ENCODE measurements around the gene CHRNB2. TPM values are rescaled to one million over a fixed set of nuclear protein-coding genes. Genes with fewer than 3 reads are reported as not detected.

CHRNB2 gene
- total and polyA plus RNA-seq, 2 donors (not counting 3 experiments of a cell fraction or from before 2014, with no cell fraction given) = not detected

GRCh38 chr1:154622503-154623039 is 55.0 kb downstream of the CHRNB2 start:
- TF ChIP-seq GATA2 (IDR thresholded peaks at IDR 0.05; ENCODE audit: insufficient read depth, insufficient read length, low read depth, low read length) = no peak
- TF ChIP-seq MAX (IDR thresholded peaks at IDR 0.05; ENCODE audit: insufficient read depth, insufficient read length) = no peak
- TF ChIP-seq, protein P1, sequence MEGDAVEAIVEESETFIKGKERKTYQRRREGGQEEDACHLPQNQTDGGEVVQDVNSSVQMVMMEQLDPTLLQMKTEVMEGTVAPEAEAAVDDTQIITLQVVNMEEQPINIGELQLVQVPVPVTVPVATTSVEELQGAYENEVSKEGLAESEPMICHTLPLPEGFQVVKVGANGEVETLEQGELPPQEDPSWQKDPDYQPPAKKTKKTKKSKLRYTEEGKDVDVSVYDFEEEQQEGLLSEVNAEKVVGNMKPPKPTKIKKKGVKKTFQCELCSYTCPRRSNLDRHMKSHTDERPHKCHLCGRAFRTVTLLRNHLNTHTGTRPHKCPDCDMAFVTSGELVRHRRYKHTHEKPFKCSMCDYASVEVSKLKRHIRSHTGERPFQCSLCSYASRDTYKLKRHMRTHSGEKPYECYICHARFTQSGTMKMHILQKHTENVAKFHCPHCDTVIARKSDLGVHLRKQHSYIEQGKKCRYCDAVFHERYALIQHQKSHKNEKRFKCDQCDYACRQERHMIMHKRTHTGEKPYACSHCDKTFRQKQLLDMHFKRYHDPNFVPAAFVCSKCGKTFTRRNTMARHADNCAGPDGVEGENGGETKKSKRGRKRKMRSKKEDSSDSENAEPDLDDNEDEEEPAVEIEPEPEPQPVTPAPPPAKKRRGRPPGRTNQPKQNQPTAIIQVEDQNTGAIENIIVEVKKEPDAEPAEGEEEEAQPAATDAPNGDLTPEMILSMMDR (IDR thresholded peaks at IDR 0.05; ENCODE audit: extremely low read depth in 1 of 2, insufficient read depth in 1 of 2, low read depth in 1 of 2, low read length in 2 of 2) = no peak
- TF ChIP-seq POLR2AphosphoS5 (IDR thresholded peaks at IDR 0.05; ENCODE audit: insufficient read depth, low read depth, low read length) = no peak
- TF ChIP-seq MYC (IDR thresholded peaks at IDR 0.05; ENCODE audit: low read depth, low read length) = no peak
- TF ChIP-seq EZH2 (IDR thresholded peaks at IDR 0.05; ENCODE audit: borderline replicate concordance, low read depth, low read length, severe bottlenecking) = no peak
- TF ChIP-seq FOS (IDR thresholded peaks at IDR 0.05; ENCODE audit: borderline replicate concordance, insufficient read depth, low read length) = no peak
- no peak for TF ChIP-seq POLR2A (IDR thresholded peaks at IDR 0.05; ENCODE audit: low read depth, low read length)
- no peak for TF ChIP-seq JUN (IDR thresholded peaks at IDR 0.05; ENCODE audit: borderline replicate concordance, insufficient read depth, insufficient read length, low read depth)
- H3K27me3 ChIP-seq (ENCODE audit: control insufficient read depth in 2 of 2, insufficient read depth in 2 of 2, low read length in 2 of 2) = no peaks in the 10 kb centered on the region
- FAIRE-seq (no peak), DNase-seq (ENCODE audit: low read depth, low spot score) (no peak)
- CTCF ChIA-PET = interaction anchor here (0.6 kb wide), 1 partner anchor 12 kb away, joined by 4 read pairs; no protein-coding TSS in a partner anchor
- BruUV-seq (replicated peaks) = no TSS peak
- peaks cover 86% of the 10 kb centered on the region for H3K79me2 ChIP-seq (ENCODE audit: control insufficient read depth, insufficient read depth, low read length)
- no peak overlapping the region for H3K9ac ChIP-seq (replicated peaks; ENCODE audit: extremely low read depth, insufficient read depth, low read length)
- H3K4me1 ChIP-seq (ENCODE audit: control insufficient read depth, extremely low read depth, insufficient read depth, low read length) = peaks cover 7% of the 10 kb centered on the region
- H3K27ac ChIP-seq (ENCODE audit: insufficient read depth, low read depth, low read length) = no peak overlapping the region
- H3K9me3 ChIP-seq (replicated peaks; ENCODE audit: control insufficient read depth, insufficient read depth, low read length) = no peaks in the 10 kb centered on the region
- intact Hi-C loops (cut with micrococcal nuclease) (no loop called here), dilution Hi-C loops (cut with MboI; ENCODE audit: extremely low pct_ligation_motif_present, low sequenced_read_pairs) (no loop called here)
- POLR2A ChIA-PET = no interaction called here
- peaks cover 3% of the 10 kb centered on the region for H4K20me1 ChIP-seq (replicated peaks; ENCODE audit: control insufficient read depth, extremely low read depth, insufficient read depth, low read length)
- H3K36me3 ChIP-seq (ENCODE audit: control insufficient read depth in 2 of 2, extremely low read depth in 1 of 2, insufficient read depth in 2 of 2, low read length in 2 of 2) = peaks cover 0 to 6% of the 10 kb centered on the region in 2 experiments
- H2AFZ ChIP-seq (ENCODE audit: low read depth, low read length) = no peak overlapping the region
- no peak overlapping the region for H3K4me2 ChIP-seq (ENCODE audit: insufficient read depth, low read length)
- no peaks in the 10 kb centered on the region for H3K9me1 ChIP-seq (replicated peaks; ENCODE audit: control insufficient read depth, extremely low read depth, insufficient read depth, low read length)
- no peak overlapping the region for H3K4me3 ChIP-seq (replicated peaks in 1 of 3; ENCODE audit: insufficient read depth in 1 of 3, low read depth in 1 of 3, low read length in 3 of 3)
